ENCODE measurements around the gene NIPBL. TPM values are rescaled to one million over a fixed set of nuclear protein-coding genes. Genes with fewer than 3 reads are reported as not detected.

NIPBL gene
- total and polyA plus RNA-seq, 2 of the 13 experiments (the other 11 are each of a cell fraction or from before 2014, with no cell fraction given) = 12.3 to 32.3 TPM

- H4K20me1 ChIP-seq (ENCODE audit: insufficient read depth, low read length) = no peaks in the 10 kb centered on the region
- ATAC-seq = no peak
- no peak for DNase-seq (ENCODE audit: low spot score)
- no peak overlapping the region for H3K27ac ChIP-seq (ENCODE audit: extremely low read length, insufficient read depth, low read length)
- no peak overlapping the region for H3K4me3 ChIP-seq (replicated peaks in 1 of 3; ENCODE audit: insufficient read depth in 1 of 3, low read depth in 2 of 3, low read length in 3 of 3)
- H3K4me2 ChIP-seq (ENCODE audit: low read depth, low read length) = no peak overlapping the region
- no TSS peak for BruUV-seq (replicated peaks)
- CTCF ChIA-PET (ENCODE audit: low intra/inter-chr PET ratio, low total read pairs) = no interaction called here
- 0 out of 5 replicates have a peak, but pooled peaks cover 0 to 2% of the 10 kb centered on the region in 2 experiments for H3K36me3 ChIP-seq (replicated peaks in 1 of 2; ENCODE audit: control insufficient read depth in 1 of 2, insufficient read depth in 2 of 2, low read length in 2 of 2)
- WGBS (ENCODE audit: low lambda C conversion rate) = 93% methylated on average over 1 of the region's 1 CpG
- intact Hi-C loops (cut with micrococcal nuclease; ENCODE audit: unreplicated experiment) (no loop called here), in situ Hi-C loops (cut with HindIII; ENCODE audit: extremely low pct_ligation_motif_present, low pct_unique_long_range_greater_than_20kb) (no loop called here)
- TF ChIP-seq MIXL1 (CRISPR knock-in tag; IDR thresholded peaks at IDR 0.05) (no peak), TAF1 (CRISPR knock-in tag; IDR thresholded peaks at IDR 0.05) (no peak), ZFX (CRISPR knock-in tag; IDR thresholded peaks at IDR 0.05; ENCODE audit: low read depth) (no peak), RFX1 (IDR thresholded peaks at IDR 0.05) (no peak), ESRRA (CRISPR knock-in tag; IDR thresholded peaks at IDR 0.05; ENCODE audit: low read depth) (no peak), ZNF496 (CRISPR knock-in tag; IDR thresholded peaks at IDR 0.05; ENCODE audit: insufficient replicate concordance) (no peak), IKZF1 (IDR thresholded peaks at IDR 0.05) (no peak), GATAD1 (CRISPR knock-in tag; IDR thresholded peaks at IDR 0.05) (no peak), ZNF740 (CRISPR knock-in tag; IDR thresholded peaks at IDR 0.05) (no peak), TFDP1 (CRISPR knock-in tag; IDR thresholded peaks at IDR 0.05; ENCODE audit: borderline replicate concordance) (no peak), MLXIP (CRISPR knock-in tag; IDR thresholded peaks at IDR 0.05; ENCODE audit: borderline replicate concordance) (no peak), XBP1 (CRISPR knock-in tag; IDR thresholded peaks at IDR 0.05) (no peak), GPN1 (CRISPR knock-in tag; IDR thresholded peaks at IDR 0.05; ENCODE audit: borderline replicate concordance) (no peak)
- H3K9me3 ChIP-seq (ENCODE audit: low read length) = no peaks in the 10 kb centered on the region
- FAIRE-seq = no peak
- H3K4me1 ChIP-seq (ENCODE audit: insufficient read depth, low read length) = peaks cover 12% of the 10 kb centered on the region
- H3K79me2 ChIP-seq (ENCODE audit: insufficient read depth, low read length) = no peaks in the 10 kb centered on the region
- H3K27me3 ChIP-seq (ENCODE audit: control insufficient read depth in 1 of 2, insufficient read depth in 2 of 2, low read length in 2 of 2) = no peaks in the 10 kb centered on the region
- H3K9ac ChIP-seq (ENCODE audit: insufficient read depth, low read depth, low read length) = no peak overlapping the region
- H2AFZ ChIP-seq (ENCODE audit: low read length) = no peak overlapping the region
- POLR2A ChIA-PET = no interaction called here
These were observed 200.6 kb downstream of the NIPBL start for GRCh38 chr5:37077146-37077545.

All from HepG2 (cell line).